CD14-positive monocyte (primary cell): ENCODE data around the gene CCDC106. TPM values are rescaled to one million over a fixed set of nuclear protein-coding genes. Genes with fewer than 3 reads are reported as not detected.

Experiments
- DNase-seq, 3 donors: peaks; one replicate each; pipeline ENCODE4 v3.0.0-alpha.2; 2011 to 2022
- H2AFZ ChIP-seq: 2 replicates; pipeline ENCODE4 v1.6.0; 2012; ENCODE audit warnings: mild to moderate bottlenecking, low read depth, low read length, inconsistent platforms; ENCODE audit not compliant: insufficient read depth, poor library complexity, severe bottlenecking
- H3K27ac ChIP-seq, 2 donors: 1 replicate in 1 of 2; 2 replicates in 1 of 2; pipeline ENCODE4 v1.5.1; 2012 to 2013; ENCODE audit warnings: low read length in 2 of 2, control low read depth in 1 of 2, inconsistent platforms in 1 of 2, low read depth in 1 of 2, mild to moderate bottlenecking in 1 of 2
- H3K27me3 ChIP-seq, 2 donors: one replicate each; pipeline versions ENCODE4 v1.6.0 to v1.6.1; 2011 to 2013; ENCODE audit warnings: low read length in 2 of 2; ENCODE audit not compliant: control insufficient read depth in 2 of 2, insufficient read depth in 2 of 2
- H3K36me3 ChIP-seq, 2 donors: replicated peaks in 1 of 2; 1 replicate in 1 of 2; 2 replicates in 1 of 2; pipeline versions ENCODE4 v1.5.1 to v1.6.1; 2012 to 2013; ENCODE audit warnings: low read length in 2 of 2, control low read depth in 1 of 2, inconsistent platforms in 1 of 2, mild to moderate bottlenecking in 1 of 2; ENCODE audit not compliant: insufficient read depth in 2 of 2, control insufficient read depth in 1 of 2
- H3K4me1 ChIP-seq, 2 donors: 1 replicate in 1 of 2; 2 replicates in 1 of 2; pipeline versions ENCODE4 v1.5.1 to v1.6.1; 2012 to 2013; ENCODE audit warnings: low read length in 2 of 2, control low read depth in 1 of 2, inconsistent platforms in 1 of 2, mild to moderate bottlenecking in 1 of 2, moderate library complexity in 1 of 2; ENCODE audit not compliant: insufficient read depth in 2 of 2, control insufficient read depth in 1 of 2
- H3K4me2 ChIP-seq: replicated peaks from 2 replicates; pipeline ENCODE3; 2012; ENCODE audit warnings: low read length, moderate library complexity, mild to moderate bottlenecking; ENCODE audit not compliant: poor library complexity, severe bottlenecking; ENCODE audit errors: extremely low read depth
- H3K4me3 ChIP-seq, 3 experiments: fragments of 200-600 bp in 1 of 3; sonication (generic) in 1 of 3; replicated peaks in 1 of 3; 1 replicate in 2 of 3; 2 replicates in 1 of 3; pipeline ENCODE4 v1.5.1; 2011 to 2013; ENCODE audit warnings: low read length in 3 of 3, mild to moderate bottlenecking in 3 of 3, control low read depth in 2 of 3, low read depth in 2 of 3, inconsistent platforms in 1 of 3, moderate library complexity in 1 of 3
- H3K79me2 ChIP-seq: 2 replicates; pipeline ENCODE4 v1.6.0; 2012; ENCODE audit warnings: mild to moderate bottlenecking, control low read depth, inconsistent platforms, low read length, moderate library complexity; ENCODE audit not compliant: insufficient read depth
- H3K9ac ChIP-seq: 2 replicates; pipeline ENCODE4 v1.6.0; 2017; ENCODE audit warnings: low read length, mild to moderate bottlenecking; ENCODE audit not compliant: insufficient read depth, poor library complexity, severe bottlenecking
- H3K9me3 ChIP-seq, 2 donors: replicated peaks in 1 of 2; 1 replicate in 1 of 2; 2 replicates in 1 of 2; pipeline versions ENCODE4 v1.5.1 to v1.6.1; 2012 to 2013; ENCODE audit warnings: low read length in 2 of 2, control low read depth in 1 of 2; ENCODE audit not compliant: control insufficient read depth in 1 of 2, insufficient read depth in 1 of 2
- H4K20me1 ChIP-seq: 2 replicates; pipeline ENCODE4 v1.6.0; 2012; ENCODE audit warnings: mild to moderate bottlenecking, low read length, control low read depth, moderate library complexity; ENCODE audit not compliant: insufficient read depth
- H3K27ac Mint-ChIP-seq, 7 donors: one replicate each; pipeline ENCODE4 v1.8.0; 2020; ENCODE audit warnings: mild to moderate bottlenecking in 7 of 7, mixed read lengths in 7 of 7, moderate library complexity in 6 of 7, inconsistent platforms in 2 of 7
- H3K27me3 Mint-ChIP-seq, 3 donors: one replicate each; pipeline ENCODE4 v1.8.0; 2021 to 2022; ENCODE audit warnings: low read depth in 3 of 3, mild to moderate bottlenecking in 3 of 3, mixed read lengths in 3 of 3, moderate library complexity in 3 of 3, inconsistent platforms in 1 of 3
- H3K36me3 Mint-ChIP-seq, 2 donors: one replicate each; pipeline ENCODE4 v1.8.0; 2020; ENCODE audit warnings: mixed read lengths in 2 of 2, inconsistent platforms in 1 of 2, mild to moderate bottlenecking in 1 of 2
- H3K4me1 Mint-ChIP-seq: one replicate; pipeline ENCODE4 v1.8.0; 2020; ENCODE audit warnings: mild to moderate bottlenecking, mixed read lengths
- H3K4me3 Mint-ChIP-seq, 2 donors: one replicate each; pipeline ENCODE4 v1.8.0; 2020; ENCODE audit warnings: mild to moderate bottlenecking in 2 of 2, mixed read lengths in 2 of 2, moderate library complexity in 1 of 2
- H3K9me3 Mint-ChIP-seq, 7 donors: one replicate each; pipeline ENCODE4 v1.8.0; 2020 to 2022; ENCODE audit warnings: mixed read lengths in 7 of 7, mild to moderate bottlenecking in 6 of 7, moderate library complexity in 6 of 7, inconsistent platforms in 2 of 7
- WGBS: methylation state at CpG from one replicate; pipeline ENCODE4 v1.1.5; 2013; ENCODE audit warnings: missing lambda C conversion rate; ENCODE audit not compliant: insufficient coverage; 5-methylcytosine and 5-hydroxymethylcytosine counted together
- intact Hi-C, 2 donors: fragments of 100-400 bp; cut with micrococcal nuclease; formaldehyde crosslinking; loops; one replicate each; pipeline versions ENCODE4 v1.15.0 to v1.15.1; 2023
- polyA plus RNA-seq, 3 donors: library from polyadenylated mRNA; depleted of rRNA in 1 of 3; unstranded in 2 of 3; stranded (reverse) in 1 of 3; fragments of 300-500 nt in 2 of 3; fragments of >200 nt in 1 of 3; fragmentation: Illumina TruSeq in 2 of 3; gene quantifications; 1 replicate in 2 of 3; 2 replicates in 1 of 3; pipeline ENCODE4 v1.2.3, GENCODE V29; 2012 to 2021
- TF ChIP-seq, protein P1 (sequence below): fragments of 200-600 bp; IDR thresholded peaks from one replicate; pipeline ENCODE4 v1.8.0; 2022; ENCODE audit warnings: antibody characterized with exemption, mild to moderate bottlenecking

Gene CCDC106
- polyA plus RNA-seq, 3 donors: 0.74 to 2.4 (median 1.2) TPM

- Histone ChIP-seq H2AFZ (peak overlapping the region; percentile 79), H3K4me2 (peak overlapping the region; percentile 84), H4K20me1 (peaks cover 36% of the 10 kb centered on the region), H3K9me3 (no peaks in the 10 kb centered on the region), H3K36me3 (peaks cover 0 to 13% of the 10 kb centered on the region in 2 donors), H3K9ac (peak overlapping the region; percentile 70), H3K27me3 (no peaks in the 10 kb centered on the region), H3K79me2 (peaks cover 39% of the 10 kb centered on the region), H3K27ac (peak overlapping the region; percentile 94 to 98), H3K4me1 (peaks cover 38 to 46% of the 10 kb centered on the region in 2 donors), H3K4me3 (peak overlapping the region; percentile 43 to 89 (median 86))
- peak; percentile 98 for DNase-seq
- peaks cover 3 to 7% (median 4%) of the 10 kb centered on the region in 3 donors for H3K27me3 Mint-ChIP-seq
- H3K4me3 Mint-ChIP-seq: peak overlapping the region; percentile 98 to 99
- TF ChIP-seq, protein P1, sequence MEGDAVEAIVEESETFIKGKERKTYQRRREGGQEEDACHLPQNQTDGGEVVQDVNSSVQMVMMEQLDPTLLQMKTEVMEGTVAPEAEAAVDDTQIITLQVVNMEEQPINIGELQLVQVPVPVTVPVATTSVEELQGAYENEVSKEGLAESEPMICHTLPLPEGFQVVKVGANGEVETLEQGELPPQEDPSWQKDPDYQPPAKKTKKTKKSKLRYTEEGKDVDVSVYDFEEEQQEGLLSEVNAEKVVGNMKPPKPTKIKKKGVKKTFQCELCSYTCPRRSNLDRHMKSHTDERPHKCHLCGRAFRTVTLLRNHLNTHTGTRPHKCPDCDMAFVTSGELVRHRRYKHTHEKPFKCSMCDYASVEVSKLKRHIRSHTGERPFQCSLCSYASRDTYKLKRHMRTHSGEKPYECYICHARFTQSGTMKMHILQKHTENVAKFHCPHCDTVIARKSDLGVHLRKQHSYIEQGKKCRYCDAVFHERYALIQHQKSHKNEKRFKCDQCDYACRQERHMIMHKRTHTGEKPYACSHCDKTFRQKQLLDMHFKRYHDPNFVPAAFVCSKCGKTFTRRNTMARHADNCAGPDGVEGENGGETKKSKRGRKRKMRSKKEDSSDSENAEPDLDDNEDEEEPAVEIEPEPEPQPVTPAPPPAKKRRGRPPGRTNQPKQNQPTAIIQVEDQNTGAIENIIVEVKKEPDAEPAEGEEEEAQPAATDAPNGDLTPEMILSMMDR: peak; percentile 100
- intact Hi-C loops: loop anchor here in 1 of 2 donors (2.0 to 10.0 kb wide), 2 partner anchors 23 to 1459 kb away; partner anchors contain the start of gene TSEN34
- H3K36me3 Mint-ChIP-seq: peaks cover 5 to 14% of the 10 kb centered on the region in 2 donors
- peaks cover 0 to under 1% (median 0%) of the 10 kb centered on the region in 7 donors for H3K9me3 Mint-ChIP-seq
- peaks cover 36% of the 10 kb centered on the region for H3K4me1 Mint-ChIP-seq
- H3K27ac Mint-ChIP-seq: peak overlapping the region; percentile 96 to 100 (median 100)
- WGBS: under 1% methylated on average over 57 of the region's 57 CpGs
Measured at GRCh38 chr19:55653651-55654322, 5.8 kb downstream of the CCDC106 start.

DNA sequence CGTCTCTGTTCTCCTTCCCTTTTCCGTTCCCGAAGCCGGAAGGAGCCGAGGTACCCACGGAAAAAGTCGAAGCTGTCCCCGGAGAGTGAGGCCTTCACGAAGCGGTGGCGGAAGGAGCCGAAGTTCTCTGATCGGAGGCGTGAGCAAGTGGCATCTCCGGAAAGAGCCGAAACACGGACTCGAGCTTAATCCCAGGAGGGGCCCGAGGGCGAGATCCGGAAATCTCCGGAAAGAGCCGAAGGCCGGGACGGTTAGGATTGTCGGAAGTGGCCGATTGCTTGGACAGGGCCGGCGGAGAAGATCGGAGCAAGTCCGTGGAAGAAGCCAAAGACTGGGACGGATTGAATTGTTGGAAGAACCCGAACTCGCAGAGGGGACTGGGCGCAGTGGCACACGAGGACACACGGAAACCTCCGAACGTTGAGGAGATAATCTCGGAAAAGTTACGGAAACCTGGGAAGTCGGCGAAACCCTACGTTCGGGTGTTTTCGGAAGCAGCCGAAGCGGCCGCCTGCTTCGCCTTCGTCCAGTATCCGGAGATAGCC is 6.4 kb downstream of the CCDC106 start:
- no peaks in the 10 kb centered on the region for H3K9me3 Mint-ChIP-seq
- intact Hi-C loops: loop anchor here in 1 of 2 donors (2.0 to 10.0 kb wide), 2 partner anchors 22 to 1460 kb away; partner anchors contain the start of gene TSEN34
- H3K9ac ChIP-seq: peak overlapping the region; percentile 70
- H3K27ac ChIP-seq: peak overlapping the region; percentile 94 to 98
- no peaks in the 10 kb centered on the region for H3K9me3 ChIP-seq
- peak overlapping the region; percentile 66 to 89 (median 86) for H3K4me3 ChIP-seq
- H3K27me3 ChIP-seq: no peaks in the 10 kb centered on the region
- peaks cover 6 to 15% of the 10 kb centered on the region in 2 donors for H3K36me3 Mint-ChIP-seq
- H3K4me3 Mint-ChIP-seq: peak overlapping the region; percentile 98 to 99
- peak overlapping the region; percentile 79 for H2AFZ ChIP-seq
- H3K36me3 ChIP-seq: peaks cover 0 to 19% of the 10 kb centered on the region in 2 donors
- DNase-seq: peak; percentile 100
- H3K4me2 ChIP-seq: peak overlapping the region; percentile 84
- H3K4me1 Mint-ChIP-seq: peaks cover 31% of the 10 kb centered on the region
- H3K27me3 Mint-ChIP-seq: peaks cover 2 to 5% (median 4%) of the 10 kb centered on the region in 3 donors
- H3K79me2 ChIP-seq: peaks cover 45% of the 10 kb centered on the region
- H4K20me1 ChIP-seq: peaks cover 42% of the 10 kb centered on the region
- WGBS: under 1% methylated on average over 51 of the region's 52 CpGs
- H3K27ac Mint-ChIP-seq: peak overlapping the region; percentile 96 to 100 (median 100)
- TF ChIP-seq, protein P1: no peak
- H3K4me1 ChIP-seq: peaks cover 33 to 48% of the 10 kb centered on the region in 2 donors
